Neural cell (in vitro differentiated cells): Measurements from ENCODE around the gene CD99.

ENCODE experiments used
- CTCF ChIP-seq: fragments of 450-650 bp; IDR thresholded peaks from 2 replicates; pipeline ENCODE4 v1.5.1; 2014; ENCODE audit warnings: antibody characterized with exemption, mild to moderate bottlenecking, moderate library complexity; ENCODE audit not compliant: poor library complexity, severe bottlenecking
- MXI1 ChIP-seq: fragments of 450-650 bp; conservative IDR thresholded peaks from 2 replicates; pipeline ENCODE4 v1.6.1; 2014; ENCODE audit warnings: antibody characterized with exemption, mild to moderate bottlenecking; ENCODE audit not compliant: poor library complexity, severe bottlenecking
- REST ChIP-seq: IDR thresholded peaks from 2 replicates; pipeline ENCODE4 v1.6.1; 2012; ENCODE audit warnings: borderline replicate concordance
- SMC3 ChIP-seq: fragments of 450-650 bp; conservative IDR thresholded peaks from 2 replicates; pipeline ENCODE4 v1.6.1; 2014; ENCODE audit warnings: antibody characterized with exemption, mild to moderate bottlenecking, moderate library complexity; ENCODE audit not compliant: poor library complexity

GRCh38 chrX:2774057-2774456 lies 83.0 kb downstream of the CD99 start:
- TF ChIP-seq CTCF = no peak
- TF ChIP-seq SMC3 = no peak
- no peak for TF ChIP-seq MXI1
- TF ChIP-seq REST = no peak
